NCI-H524 treated with DMSO at 0.1 percent for 48 hours (cell line): Measurements from ENCODE around the gene ZNF418.
"Not testable (repeated sequence)": the region's sequence is repeated elsewhere in the genome, so short reads cannot be mapped to it uniquely, and the experiment has no call there.

Experiments
- DNase-seq: peaks from one replicate; lab custom pipeline; 2025; lab: John Stamatoyannopoulos, UW

The ZNF418 gene

GRCh38 chr19:57888560-57889231 is 46.5 kb downstream of the ZNF418 start, which contains the start of gene ZNF814:
ZNF814 (minus strand) TSS chr19:57889037; CDS start chr19:57888802, 235 bp downstream.
- peak; percentile 89 for DNase-seq

- no peak for DNase-seq
Measured at GRCh38 chr19:57888107-57888559, 47.1 kb downstream of the ZNF418 start.

- DNase-seq = no peak
Measured at GRCh38 chr19:57887195-57887941, 47.8 kb downstream of the ZNF418 start.

GRCh38 chr19:57886046-57886445 is 49.2 kb downstream of the ZNF418 start:
- no peak for DNase-seq

GRCh38 chr19:57873883-57874799 is 61.1 kb downstream of the ZNF418 start:
- not testable (repeated sequence) for DNase-seq

GRCh38 chr19:57872450-57872849 is 62.8 kb downstream of the ZNF418 start:
- DNase-seq = no peak
